HEK293T (cell line): ENCODE measurements around the gene SHMT2.

Experiments used
- CTCF ChIA-PET: fragments of 350-600 bp; formaldehyde crosslinking; extraction: SDS; loops from one replicate; lab custom pipeline; 2021; ENCODE audit warnings: antibody characterized with exemption, inconsistent platforms; lab: Yijun Ruan, JAX
- POLR2A ChIA-PET: fragments of 350-600 bp; formaldehyde crosslinking; extraction: SDS; loops from one replicate; lab custom pipeline; 2020; ENCODE audit warnings: antibody characterized with exemption, inconsistent platforms; lab: Yijun Ruan, JAX
- DNase-seq: peaks from one replicate; pipeline ENCODE4 v3.0.0; 2012; ENCODE audit warnings: mixed read lengths; ENCODE audit errors: extremely low spot score
- ARNT ChIP-seq: fragments of 450-650 bp; IDR thresholded peaks from 2 replicates; pipeline ENCODE4 v1.6.1; 2017; ENCODE audit warnings: mild to moderate bottlenecking
- BHLHE40 ChIP-seq: fragments of 450-650 bp; IDR thresholded peaks from 2 replicates; pipeline ENCODE4 v1.6.1; 2016; ENCODE audit warnings: mild to moderate bottlenecking, moderate library complexity, borderline replicate concordance
- CTBP1 ChIP-seq: fragments of 450-650 bp; IDR thresholded peaks from 2 replicates; pipeline ENCODE4 v1.6.1; 2016; ENCODE audit warnings: borderline replicate concordance
- ELF4 ChIP-seq: fragments of 450-650 bp; IDR thresholded peaks from 2 replicates; pipeline ENCODE4 v1.6.1; 2017; ENCODE audit warnings: antibody characterized with exemption
- FOXA1 ChIP-seq: fragments of 450-650 bp; IDR thresholded peaks from 2 replicates; pipeline ENCODE4 v1.6.1; 2016; ENCODE audit warnings: mild to moderate bottlenecking
- FOXK2 ChIP-seq: fragments of 450-650 bp; IDR thresholded peaks from 2 replicates; pipeline ENCODE4 v1.6.1; 2016; ENCODE audit warnings: mild to moderate bottlenecking
- FOXM1 ChIP-seq: fragments of 450-650 bp; IDR thresholded peaks from 2 replicates; pipeline ENCODE4 v1.6.1; 2017; ENCODE audit warnings: mild to moderate bottlenecking, borderline replicate concordance
- HDGF ChIP-seq: fragments of 450-650 bp; IDR thresholded peaks from 2 replicates; pipeline ENCODE4 v1.6.1; 2017; ENCODE audit warnings: antibody characterized with exemption, borderline replicate concordance
- L3MBTL2 ChIP-seq: fragments of 450-650 bp; conservative IDR thresholded peaks from 2 replicates; pipeline ENCODE4 v1.6.1; 2016; ENCODE audit warnings: mild to moderate bottlenecking
- LEF1 ChIP-seq: fragments of 450-650 bp; IDR thresholded peaks from 2 replicates; pipeline ENCODE4 v1.6.1; 2017; ENCODE audit warnings: mild to moderate bottlenecking, borderline replicate concordance
- NFRKB ChIP-seq: fragments of 450-650 bp; IDR thresholded peaks from 2 replicates; pipeline ENCODE4 v1.6.1; 2016; ENCODE audit warnings: mild to moderate bottlenecking, moderate library complexity
- PKNOX1 ChIP-seq: fragments of 450-650 bp; IDR thresholded peaks from 2 replicates; pipeline ENCODE4 v1.6.1; 2016
- SP1 ChIP-seq: fragments of 450-650 bp; IDR thresholded peaks from 2 replicates; pipeline ENCODE4 v1.6.1; 2017
- SUZ12 ChIP-seq: fragments of 450-650 bp; IDR thresholded peaks from 2 replicates; pipeline ENCODE4 v1.6.1; 2016; ENCODE audit warnings: mild to moderate bottlenecking
- TARDBP ChIP-seq: fragments of 450-650 bp; IDR thresholded peaks from 2 replicates; pipeline ENCODE4 v1.6.1; 2016
- ZNF384 ChIP-seq: fragments of 450-650 bp; IDR thresholded peaks from 2 replicates; pipeline ENCODE4 v1.6.1; 2016

SHMT2 gene

GRCh38 chr12:57216921-57217879, 12.3 kb upstream of the SHMT2 start:
- DNase-seq, result peak; percentile 23
- CTCF ChIA-PET, result interaction anchor here (1.0 to 2.6 kb wide), 4 partner anchors 9 to 26 kb away, joined by 3 to 15 read pairs (median 6); no protein-coding TSS in a partner anchor
- POLR2A ChIA-PET, result interaction anchor here (1.0 to 7.3 kb wide), 6 partner anchors 10 to 89 kb away, joined by 3 to 87 read pairs (median 3); partner anchors contain the start of genes LRP1, SHMT2 and STAC3
- TF ChIP-seq CTBP1 (no peak), FOXA1 (no peak), PKNOX1 (no peak), ELF4 (no peak), SUZ12 (no peak), ARNT (no peak), HDGF (no peak), FOXK2 (no peak), L3MBTL2 (no peak)

- DNase-seq, result no peak
- ChIA-PET POLR2A (interaction anchor here (1.0 to 7.3 kb wide), 5 partner anchors 9 to 237 kb away, joined by 3 to 87 read pairs (median 4); partner anchors contain the start of genes INHBE, LRP1 and SHMT2), CTCF (interaction anchor here (1.0 to 2.6 kb wide), 4 partner anchors 8 to 25 kb away, joined by 3 to 15 read pairs (median 6); no protein-coding TSS in a partner anchor)
- TF ChIP-seq CTBP1 (no peak), ZNF384 (no peak), ELF4 (no peak), PKNOX1 (no peak), LEF1 (no peak), TARDBP (no peak), FOXK2 (no peak), SP1 (no peak), ARNT (no peak), FOXM1 (no peak), FOXA1 (no peak), NFRKB (no peak), BHLHE40 (no peak), HDGF (no peak), SUZ12 (no peak), L3MBTL2 (no peak)
These were observed 11.3 kb upstream of the SHMT2 start for GRCh38 chr12:57218030-57218853.

- TF ChIP-seq BHLHE40 (no peak), ELF4 (no peak), ARNT (no peak), FOXM1 (no peak), NFRKB (no peak), PKNOX1 (no peak), SP1 (no peak), CTBP1 (no peak), TARDBP (no peak), SUZ12 (no peak)
- ChIA-PET CTCF (interaction anchor here (0.5 to 2.6 kb wide), 5 partner anchors 18 to 30 kb away, joined by 3 to 15 read pairs (median 4); a partner anchor contains a TSS), POLR2A (interaction anchor here (0.9 to 7.3 kb wide), 3 partner anchors 12 to 236 kb away, joined by 3 to 87 read pairs (median 6); partner anchors contain the start of genes INHBE and SHMT2)
These were observed 10.1 kb upstream of the SHMT2 start for GRCh38 chr12:57219205-57219992.

GRCh38 chr12:57219993-57220754, 9.3 kb upstream of the SHMT2 start:
- ChIA-PET CTCF (interaction anchor here (0.7 to 1.1 kb wide), 3 partner anchors 17 to 30 kb away, joined by 3 to 10 read pairs (median 4); a partner anchor contains a TSS), POLR2A (interaction anchor here (0.9 to 7.3 kb wide), 3 partner anchors 11 to 235 kb away, joined by 3 to 87 read pairs (median 6); partner anchors contain the start of genes INHBE and SHMT2)
- TF ChIP-seq ELF4, result no peak
- TF ChIP-seq HDGF, result no peak
- TF ChIP-seq ZNF384, result no peak
- no peak for TF ChIP-seq TARDBP
- TF ChIP-seq FOXM1, result no peak
- no peak for TF ChIP-seq FOXA1
- TF ChIP-seq CTBP1, result no peak
- no peak for TF ChIP-seq PKNOX1
- no peak for TF ChIP-seq LEF1
- no peak for TF ChIP-seq SP1
- TF ChIP-seq BHLHE40, result no peak
- no peak for TF ChIP-seq ARNT
- no peak for TF ChIP-seq NFRKB
- no peak for TF ChIP-seq L3MBTL2
- TF ChIP-seq SUZ12, result no peak
- TF ChIP-seq FOXK2, result no peak
- DNase-seq, result no peak

More at GRCh38 chr12:57219205-57219992, 10.1 kb upstream of the SHMT2 start:
- DNase-seq, result no peak
